ENCODE data around the gene AFAP1.

Gene AFAP1

GRCh38 chr4:7907142-7907541 is 32.5 kb downstream of the AFAP1 start:
- Histone ChIP-seq H3K27ac (peak overlapping the region; percentile 87), H3K4me3 (ENCODE audit: low read depth, low read length) (no peak overlapping the region), H3K27me3 (replicated peaks) (no peaks in the 10 kb centered on the region), H3K36me3 (replicated peaks) (no peaks in the 10 kb centered on the region)
- in situ Hi-C loops (cut with HindIII; ENCODE audit: low pct_ligation_motif_present, low sequenced_read_pairs), result no loop called here
- TF ChIP-seq, protein P1, sequence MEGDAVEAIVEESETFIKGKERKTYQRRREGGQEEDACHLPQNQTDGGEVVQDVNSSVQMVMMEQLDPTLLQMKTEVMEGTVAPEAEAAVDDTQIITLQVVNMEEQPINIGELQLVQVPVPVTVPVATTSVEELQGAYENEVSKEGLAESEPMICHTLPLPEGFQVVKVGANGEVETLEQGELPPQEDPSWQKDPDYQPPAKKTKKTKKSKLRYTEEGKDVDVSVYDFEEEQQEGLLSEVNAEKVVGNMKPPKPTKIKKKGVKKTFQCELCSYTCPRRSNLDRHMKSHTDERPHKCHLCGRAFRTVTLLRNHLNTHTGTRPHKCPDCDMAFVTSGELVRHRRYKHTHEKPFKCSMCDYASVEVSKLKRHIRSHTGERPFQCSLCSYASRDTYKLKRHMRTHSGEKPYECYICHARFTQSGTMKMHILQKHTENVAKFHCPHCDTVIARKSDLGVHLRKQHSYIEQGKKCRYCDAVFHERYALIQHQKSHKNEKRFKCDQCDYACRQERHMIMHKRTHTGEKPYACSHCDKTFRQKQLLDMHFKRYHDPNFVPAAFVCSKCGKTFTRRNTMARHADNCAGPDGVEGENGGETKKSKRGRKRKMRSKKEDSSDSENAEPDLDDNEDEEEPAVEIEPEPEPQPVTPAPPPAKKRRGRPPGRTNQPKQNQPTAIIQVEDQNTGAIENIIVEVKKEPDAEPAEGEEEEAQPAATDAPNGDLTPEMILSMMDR (IDR thresholded peaks at IDR 0.05; ENCODE audit: low read depth, low read length, missing control alignments), result no peak
- no peak for DNase-seq

DNA sequence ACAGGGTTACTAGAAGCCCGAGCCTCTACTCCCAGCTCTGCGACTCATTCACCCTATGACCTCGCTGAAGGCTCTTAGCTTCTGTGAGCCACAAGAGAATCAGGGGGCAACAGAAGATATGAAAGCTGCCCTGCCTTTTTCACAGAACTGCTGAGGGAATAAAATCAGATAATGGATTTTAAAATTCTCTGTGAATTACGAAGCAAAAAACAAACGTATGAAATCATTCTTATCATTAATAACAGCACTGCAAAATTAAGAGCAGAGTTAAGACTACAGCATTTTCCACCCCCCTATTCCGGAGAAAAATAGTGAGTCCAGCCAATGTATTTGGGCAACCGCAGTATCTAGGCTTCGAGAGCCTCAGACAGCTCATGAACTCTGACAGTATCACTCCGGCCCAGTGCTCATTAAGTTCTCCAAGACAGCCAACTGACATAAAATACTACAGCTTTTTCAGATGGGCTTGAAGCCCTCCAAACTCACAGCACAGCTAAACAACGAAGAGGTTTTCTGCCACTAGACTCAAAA is 33.4 kb downstream of the AFAP1 start:
- no peaks in the 10 kb centered on the region for H3K27me3 ChIP-seq (replicated peaks)
- H3K36me3 ChIP-seq (replicated peaks), result no peaks in the 10 kb centered on the region
- peak overlapping the region; percentile 87 for H3K27ac ChIP-seq
- in situ Hi-C loops (cut with HindIII; ENCODE audit: low pct_ligation_motif_present, low sequenced_read_pairs), result no loop called here
- H3K4me3 ChIP-seq (ENCODE audit: low read depth, low read length), result peak overlapping the region; percentile 15
- TF ChIP-seq, protein P1 (IDR thresholded peaks at IDR 0.05; ENCODE audit: low read depth, low read length, missing control alignments), result no peak
- no peak for DNase-seq

DNA sequence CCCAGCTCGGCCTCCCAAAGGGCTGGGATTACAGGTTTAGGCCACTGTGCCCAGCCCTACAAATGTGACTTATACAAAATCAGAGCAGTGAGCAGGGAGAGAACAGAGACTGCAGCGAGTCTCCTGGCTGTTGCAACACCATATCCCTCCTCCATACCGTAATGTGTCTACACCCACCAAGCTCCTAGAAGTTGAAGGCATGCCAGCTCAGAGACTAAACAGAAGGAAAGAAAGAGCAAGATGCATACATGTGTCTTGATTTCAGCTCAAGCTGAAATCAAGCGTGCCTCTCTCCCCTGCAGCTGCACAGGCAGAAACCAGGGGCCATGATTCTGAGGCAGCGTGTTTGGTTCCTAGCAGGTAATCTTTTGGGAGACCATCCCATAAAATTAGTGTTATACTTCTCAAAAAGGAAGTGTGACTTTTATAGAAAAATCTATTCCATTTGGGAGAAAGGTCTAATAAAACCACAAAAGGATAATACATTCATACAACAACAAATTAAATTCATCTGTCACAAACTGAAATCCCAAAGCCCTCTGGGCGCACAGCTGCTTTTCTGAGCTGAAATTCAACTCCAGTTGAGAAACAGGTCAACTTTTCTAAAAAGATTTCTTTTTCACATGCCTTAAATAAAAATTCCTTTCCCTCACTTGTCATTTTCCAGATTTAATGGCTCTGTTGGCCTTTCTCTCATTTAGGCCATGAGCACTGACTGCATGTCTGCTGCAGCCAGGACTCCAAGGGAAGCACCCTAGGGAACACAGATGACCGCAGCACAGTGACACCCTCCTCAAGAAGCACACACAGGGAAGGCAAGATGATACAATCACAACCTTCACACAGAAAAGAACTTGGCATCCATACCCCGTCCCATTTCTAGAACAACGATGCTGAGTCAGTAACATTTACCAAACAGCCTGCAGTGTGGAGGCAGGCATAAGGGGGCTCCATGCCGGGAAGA is 34.4 kb downstream of the AFAP1 start:
- TF ChIP-seq, protein P1 (IDR thresholded peaks at IDR 0.05; ENCODE audit: low read depth, low read length, missing control alignments), result no peak
- H3K4me3 ChIP-seq (ENCODE audit: low read depth, low read length), result peak overlapping the region; percentile 15
- H3K27me3 ChIP-seq (replicated peaks), result no peaks in the 10 kb centered on the region
- H3K36me3 ChIP-seq (replicated peaks), result peaks cover 4% of the 10 kb centered on the region
- peak; percentile 78 for DNase-seq
- in situ Hi-C loops (cut with HindIII; ENCODE audit: low pct_ligation_motif_present, low sequenced_read_pairs), result no loop called here
- H3K27ac ChIP-seq, result peak overlapping the region; percentile 87

- no peaks in the 10 kb centered on the region for H3K27me3 ChIP-seq (replicated peaks)
- no peak overlapping the region for H3K4me3 ChIP-seq (ENCODE audit: low read depth, low read length)
- H3K27ac ChIP-seq, result peak overlapping the region; percentile 87
- DNase-seq, result peak; percentile 79
- in situ Hi-C loops (cut with HindIII; ENCODE audit: low pct_ligation_motif_present, low sequenced_read_pairs), result no loop called here
- TF ChIP-seq, protein P1 (IDR thresholded peaks at IDR 0.05; ENCODE audit: low read depth, low read length, missing control alignments), result no peak
- H3K36me3 ChIP-seq (replicated peaks), result peaks cover 4% of the 10 kb centered on the region
Measured at GRCh38 chr4:7903791-7904516, 35.7 kb downstream of the AFAP1 start.

- H3K27me3 ChIP-seq (replicated peaks), result no peaks in the 10 kb centered on the region
- peaks cover 4% of the 10 kb centered on the region for H3K36me3 ChIP-seq (replicated peaks)
- peak overlapping the region; percentile 87 for H3K27ac ChIP-seq
- in situ Hi-C loops (cut with HindIII; ENCODE audit: low pct_ligation_motif_present, low sequenced_read_pairs), result no loop called here
- no peak for DNase-seq
- TF ChIP-seq, protein P1 (IDR thresholded peaks at IDR 0.05; ENCODE audit: low read depth, low read length, missing control alignments), result no peak
- H3K4me3 ChIP-seq (ENCODE audit: low read depth, low read length), result no peak overlapping the region
Measured at GRCh38 chr4:7902826-7903225, 36.8 kb downstream of the AFAP1 start.

Measured in brain microvascular endothelial cell (primary cell).